ENCODE data around the gene PAXX.

Gene PAXX

GRCh38 chr9:136991993-136992818 is at the start of gene PAXX:
PAXX (plus strand) TSS chr9:136992422; CDS start chr9:136992444, 22 bp downstream.
- peak; percentile 98 for DNase-seq

- DNase-seq = no peak
Observed at GRCh38 chr9:136942881-136943230, 49.4 kb upstream of the PAXX start.

DNA sequence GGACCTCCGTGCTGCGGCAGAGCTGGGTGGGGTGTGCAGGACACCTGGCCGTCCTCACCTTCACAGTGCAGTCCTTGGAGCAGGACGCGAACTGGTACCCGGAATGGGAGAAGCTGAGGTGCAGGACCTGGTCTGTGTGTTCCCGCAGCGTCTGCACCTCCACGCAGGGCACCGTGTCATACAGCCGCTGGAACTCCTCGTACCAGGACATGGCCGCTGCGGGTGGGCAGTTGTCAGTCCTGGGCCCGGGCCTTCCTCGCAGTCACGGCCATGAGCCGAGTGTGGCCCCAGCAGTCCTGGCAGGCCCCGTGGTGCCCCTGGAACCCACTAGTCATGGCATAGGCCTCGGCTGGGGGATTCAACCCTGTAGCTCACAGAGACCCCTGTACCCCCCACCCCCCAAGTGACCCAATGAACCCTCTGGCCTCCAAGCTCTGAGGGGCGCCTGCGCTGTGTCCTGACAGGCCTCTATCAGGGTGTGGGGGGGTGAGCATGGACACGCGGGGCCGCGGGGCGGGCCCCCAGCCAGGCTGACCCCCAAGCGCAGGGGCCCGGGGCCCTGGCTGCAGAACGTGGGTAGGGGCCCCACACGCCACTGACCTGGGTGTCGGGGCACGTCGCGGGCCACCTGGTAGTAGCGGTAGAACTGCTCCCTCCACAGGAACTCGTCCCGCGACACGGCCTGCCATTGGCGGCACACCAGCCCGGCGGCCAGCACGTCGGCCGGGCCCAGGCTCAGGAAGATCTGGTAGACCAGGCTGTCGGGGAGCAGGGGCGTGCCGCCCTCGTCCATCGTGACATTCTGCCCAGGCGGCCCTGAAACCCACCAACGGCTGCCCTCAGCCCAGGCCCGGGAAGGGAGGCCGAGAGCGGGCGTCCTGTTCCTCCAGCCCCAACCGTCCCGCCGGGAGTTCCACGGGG is 48.7 kb upstream of the PAXX start:
- peak; percentile 64 for DNase-seq

GRCh38 chr9:136944212-136944518 is 48.1 kb upstream of the PAXX start:
- no peak for DNase-seq

GRCh38 chr9:136944519-136945332 is 47.5 kb upstream of the PAXX start, which contains the start of the genes C8G and FBXW5:
C8G (plus strand) TSS chr9:136945243; CDS start chr9:136945321, 78 bp downstream.
FBXW5 (minus strand) TSS chr9:136944738; CDS start chr9:136944083, 655 bp downstream.
- DNase-seq = peak; percentile 98

DNA sequence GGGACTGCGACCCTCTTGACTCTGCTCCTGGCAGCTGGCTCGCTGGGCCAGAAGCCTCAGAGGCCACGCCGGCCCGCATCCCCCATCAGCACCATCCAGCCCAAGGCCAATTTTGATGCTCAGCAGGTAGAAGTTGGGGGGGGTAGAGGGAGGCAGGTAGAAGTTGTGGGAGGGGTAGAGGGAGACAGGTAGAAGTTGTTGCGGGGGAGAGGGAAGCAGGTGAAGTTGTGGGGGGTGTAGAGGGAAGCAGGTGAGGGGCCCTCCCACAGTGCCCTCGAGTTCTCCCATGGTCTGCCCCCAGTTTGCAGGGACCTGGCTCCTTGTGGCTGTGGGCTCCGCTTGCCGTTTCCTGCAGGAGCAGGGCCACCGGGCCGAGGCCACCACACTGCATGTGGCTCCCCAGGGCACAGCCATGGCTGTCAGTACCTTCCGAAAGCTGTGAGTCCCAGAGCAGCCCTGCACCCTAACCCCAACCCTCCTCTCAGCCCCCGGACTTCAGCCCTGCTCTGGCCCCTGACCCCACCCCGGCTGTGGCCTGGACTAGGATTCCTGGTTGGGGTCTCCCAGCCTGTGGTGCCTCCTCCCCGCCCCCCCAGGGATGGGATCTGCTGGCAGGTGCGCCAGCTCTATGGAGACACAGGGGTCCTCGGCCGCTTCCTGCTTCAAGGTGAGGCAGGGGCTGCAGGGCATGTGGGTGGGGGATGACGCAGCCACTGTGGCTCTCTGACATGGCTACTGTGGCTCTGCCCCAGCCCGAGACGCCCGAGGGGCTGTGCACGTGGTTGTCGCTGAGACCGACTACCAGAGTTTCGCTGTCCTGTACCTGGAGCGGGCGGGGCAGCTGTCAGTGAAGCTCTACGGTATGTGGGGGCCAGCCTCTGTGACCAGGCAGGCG is 46.6 kb upstream of the PAXX start:
- DNase-seq = no peak

DNA sequence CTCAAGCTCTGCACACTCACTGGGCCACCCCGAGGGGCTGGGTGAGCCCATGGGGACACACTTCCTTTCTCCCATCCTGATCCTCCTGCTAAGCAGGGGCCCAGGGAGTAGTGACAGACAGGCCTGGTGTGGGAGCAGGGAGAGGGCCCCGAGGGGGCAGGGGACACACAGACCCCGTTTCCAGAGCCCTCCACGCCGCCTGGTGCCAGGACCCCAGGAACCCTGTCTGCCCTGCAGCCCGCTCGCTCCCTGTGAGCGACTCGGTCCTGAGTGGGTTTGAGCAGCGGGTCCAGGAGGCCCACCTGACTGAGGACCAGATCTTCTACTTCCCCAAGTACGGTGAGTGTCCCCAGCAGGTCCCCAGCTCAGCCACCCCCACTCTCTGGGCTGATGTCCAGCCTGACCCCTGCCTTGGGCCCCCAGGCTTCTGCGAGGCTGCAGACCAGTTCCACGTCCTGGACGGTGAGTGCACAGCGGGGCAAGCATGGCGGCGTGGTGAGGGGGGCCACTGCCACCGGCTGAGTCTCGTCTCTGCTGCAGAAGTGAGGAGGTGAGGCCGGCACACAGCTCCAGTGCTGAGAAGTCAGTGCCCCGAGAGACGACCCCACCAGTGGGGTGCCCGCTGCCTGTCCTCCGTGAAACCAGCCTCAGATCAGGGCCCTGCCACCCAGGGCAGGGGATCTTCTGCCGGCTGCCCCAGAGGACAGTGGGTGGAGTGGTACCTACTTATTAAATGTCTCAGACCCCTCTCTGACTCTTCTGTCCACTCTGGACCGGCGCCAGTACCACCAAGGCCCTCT is 45.8 kb upstream of the PAXX start:
- no peak for DNase-seq

- no peak for DNase-seq
Observed at GRCh38 chr9:136947028-136947891, 45.0 kb upstream of the PAXX start.

DNA sequence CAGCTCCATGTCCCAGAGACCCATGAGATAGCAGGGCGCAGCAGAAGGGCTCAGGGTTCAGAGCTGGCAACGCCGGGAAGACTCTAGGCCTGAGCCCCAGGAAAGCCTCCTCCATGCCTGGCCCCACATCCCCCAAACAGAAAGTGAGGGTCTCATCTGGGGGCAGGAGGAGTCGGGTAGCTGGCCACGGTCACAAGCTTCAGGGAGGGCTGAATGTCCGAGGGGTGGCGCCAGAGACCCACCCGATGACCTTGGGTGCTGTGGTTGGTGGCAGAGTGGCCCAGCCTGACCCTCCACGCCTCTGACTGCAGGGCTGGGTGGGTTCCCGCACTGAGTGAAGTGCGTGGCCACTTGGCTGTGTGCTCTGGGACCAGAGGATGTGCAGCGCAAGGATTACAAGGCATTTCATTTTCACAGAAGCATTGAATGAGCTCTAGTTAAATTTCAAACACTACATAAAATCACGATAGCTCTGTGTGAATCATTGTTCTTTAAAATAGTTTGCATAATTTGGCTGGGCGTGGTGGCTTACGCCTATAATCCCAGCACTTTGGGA is 44.2 kb upstream of the PAXX start:
- no peak for DNase-seq

- no peak for DNase-seq
Observed at GRCh38 chr9:136949239-136949816, 42.9 kb upstream of the PAXX start.

DNA sequence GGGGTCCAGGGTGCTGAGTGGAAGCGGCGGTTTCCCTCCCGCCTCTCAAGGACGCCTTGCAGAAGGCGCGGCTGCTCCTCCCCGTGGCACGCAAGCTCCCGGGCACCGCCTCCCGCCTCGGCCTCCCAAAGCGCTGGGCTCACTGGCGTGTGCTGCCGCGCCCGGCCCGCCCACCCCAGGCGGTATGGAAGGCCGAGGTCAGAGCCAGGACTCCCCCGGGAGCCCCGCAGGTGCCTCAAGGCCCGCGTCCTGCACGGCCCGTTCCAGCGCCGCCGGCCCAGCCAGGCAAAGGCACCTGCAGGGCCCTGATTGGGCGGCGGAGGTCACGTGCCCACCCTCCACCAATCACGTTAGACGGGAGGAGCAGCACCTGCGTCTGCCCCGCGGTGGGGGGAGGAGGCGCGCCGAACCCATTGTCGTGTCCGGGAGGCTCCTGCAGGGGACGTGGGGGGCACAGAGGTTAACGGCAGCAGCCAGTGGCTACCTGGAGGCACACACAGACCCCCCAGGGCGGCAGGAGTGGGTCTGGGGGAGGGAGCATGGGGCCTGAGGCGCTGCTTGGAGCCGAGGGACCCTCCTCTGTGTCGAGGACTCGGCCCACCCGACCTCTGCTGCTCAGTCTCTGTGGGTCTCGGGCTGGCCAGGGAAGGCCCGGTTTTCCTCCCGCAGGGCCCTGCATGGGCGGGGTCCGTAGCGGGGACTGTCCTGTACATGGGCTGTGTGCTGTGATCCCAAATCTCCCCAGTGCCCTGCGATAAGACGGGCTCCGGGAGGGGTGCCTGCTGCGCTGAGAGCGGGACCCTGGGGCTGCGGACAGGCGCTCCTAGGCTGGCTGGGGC is 42.2 kb upstream of the PAXX start:
- peak; percentile 97 for DNase-seq

- no peak for DNase-seq
Observed at GRCh38 chr9:136950656-136951276, 41.5 kb upstream of the PAXX start.

DNA sequence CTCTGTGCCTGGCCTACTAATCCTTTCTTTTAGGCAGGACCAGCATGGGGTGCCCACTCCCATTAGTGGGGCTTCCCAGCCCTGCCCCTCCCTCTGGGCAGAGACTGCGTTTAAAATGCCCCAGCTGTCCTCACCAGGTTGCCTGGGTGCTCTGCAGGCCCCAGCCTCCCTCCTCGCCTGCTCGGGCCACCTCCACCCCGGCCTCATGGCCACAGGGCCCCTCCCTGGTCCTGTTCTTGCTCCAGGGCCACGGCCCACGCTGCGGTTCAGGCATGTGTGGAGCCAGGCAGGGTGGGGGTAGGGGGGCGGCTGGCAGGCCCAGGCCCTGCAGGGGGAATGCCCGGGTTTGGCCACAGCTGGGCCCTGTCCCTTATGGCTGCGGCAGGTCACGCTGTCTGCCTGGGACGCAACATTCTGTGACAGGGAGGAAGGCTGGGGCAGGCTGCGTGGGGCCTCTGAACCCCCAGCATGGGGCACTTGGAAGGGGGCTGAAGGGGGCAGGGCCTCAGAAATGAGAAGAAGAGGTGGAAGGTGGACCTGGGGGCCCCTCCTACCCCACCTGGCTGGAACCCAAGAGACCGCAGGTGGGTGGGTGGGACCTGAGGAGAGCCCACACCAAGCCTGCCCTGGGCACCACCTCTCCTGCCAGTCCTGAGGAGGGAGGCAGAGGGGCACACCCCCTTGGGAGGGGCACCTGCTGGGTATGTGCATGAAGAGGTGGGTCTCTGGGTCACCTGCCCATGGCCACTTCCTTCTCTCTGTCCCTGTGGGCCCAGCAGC is 40.5 kb upstream of the PAXX start, which contains the start of gene LCN12:
TSS of gene LCN12 (plus strand) at position 733 of the 780 bp plus-strand sequence. CDS start 55 bp downstream, outside the sequence.
- no peak for DNase-seq

GRCh38 chr9:136952321-136952850 is 39.8 kb upstream of the PAXX start:
- DNase-seq = no peak

GRCh38 chr9:136952876-136953770 is 39.1 kb upstream of the PAXX start:
- no peak for DNase-seq
